ENCODE results near the gene ZG16B.

Gene ZG16B

DNA sequence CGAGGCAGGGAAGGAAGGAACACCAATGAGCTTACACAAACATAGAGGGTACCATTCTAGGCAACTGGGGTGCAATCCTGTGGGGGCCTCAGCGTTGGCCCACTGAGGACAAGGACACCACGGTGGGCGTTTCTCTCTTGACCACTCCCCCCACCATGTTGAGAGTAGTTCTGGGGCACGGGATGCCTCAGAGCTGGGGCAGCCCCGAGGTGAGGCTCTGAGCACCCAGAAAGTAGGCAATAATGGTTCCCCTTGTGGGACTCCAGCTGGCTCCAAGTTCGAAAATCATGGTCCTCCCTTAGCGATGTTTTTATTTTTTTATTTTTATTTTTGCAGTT, 8.0 kb upstream of the ZG16B start:
- Histone ChIP-seq H3K9me3 (ENCODE audit: insufficient read depth, low read depth, low read length) (no peaks in the 10 kb centered on the region), H3K27me3 (ENCODE audit: insufficient read depth, low read length, poor library complexity, severe bottlenecking) (no peaks in the 10 kb centered on the region), H3K4me2 (ENCODE audit: low read depth, low read length, poor library complexity, severe bottlenecking) (no peak overlapping the region), H3K36me3 (ENCODE audit: insufficient read depth, low read length) (no peaks in the 10 kb centered on the region), H3K9me2 (replicated peaks; ENCODE audit: low read depth, low read length) (no peaks in the 10 kb centered on the region), H3K4me1 (ENCODE audit: insufficient read depth, low read length, poor library complexity, severe bottlenecking) (no peaks in the 10 kb centered on the region), H3F3A (ENCODE audit: low read depth) (no peaks in the 10 kb centered on the region), H3K79me2 (ENCODE audit: insufficient read depth, low read length) (no peaks in the 10 kb centered on the region), H2AFZ (ENCODE audit: low read length) (no peak overlapping the region), H3K9ac (ENCODE audit: low read depth, low read length, poor library complexity, severe bottlenecking) (no peak overlapping the region), H3K4me3 (ENCODE audit: low read length, poor library complexity, severe bottlenecking) (no peak overlapping the region), H4K20me1 (ENCODE audit: insufficient read depth, low read length, poor library complexity, severe bottlenecking) (no peaks in the 10 kb centered on the region)
- TF ChIP-seq EZH2phosphoT487 (IDR thresholded peaks at IDR 0.05; ENCODE audit: borderline replicate concordance) (no peak), CTCF (conservative IDR thresholded peaks at IDR 0.05; ENCODE audit: low read length) (no peak)

DNA sequence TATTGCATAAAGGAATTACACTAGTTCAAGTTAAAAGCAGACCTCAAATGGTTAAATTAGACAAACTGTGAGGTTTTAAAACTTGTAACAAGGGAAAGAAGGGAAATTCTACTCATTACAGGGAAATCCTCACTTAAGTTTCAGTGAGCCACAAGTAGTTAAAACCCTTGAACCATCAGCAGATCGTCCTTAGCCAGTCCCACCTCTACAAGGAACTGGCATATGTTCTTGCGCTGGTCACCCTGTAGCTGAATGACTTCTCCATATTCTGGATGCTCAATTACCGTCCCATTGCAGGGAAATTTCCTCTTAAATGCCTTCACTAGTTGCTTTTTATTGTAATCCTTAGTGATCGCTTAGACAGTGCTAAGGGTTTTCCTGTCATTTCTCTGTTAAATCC, 7.6 kb upstream of the ZG16B start:
- Histone ChIP-seq H3K9ac (ENCODE audit: low read depth, low read length, poor library complexity, severe bottlenecking) (no peak overlapping the region), H3K4me1 (ENCODE audit: insufficient read depth, low read length, poor library complexity, severe bottlenecking) (no peaks in the 10 kb centered on the region), H3K9me3 (ENCODE audit: insufficient read depth, low read depth, low read length) (no peaks in the 10 kb centered on the region), H3K79me2 (ENCODE audit: insufficient read depth, low read length) (no peaks in the 10 kb centered on the region), H3K4me3 (ENCODE audit: low read length, poor library complexity, severe bottlenecking) (no peak overlapping the region), H2AFZ (ENCODE audit: low read length) (no peak overlapping the region), H3F3A (ENCODE audit: low read depth) (no peaks in the 10 kb centered on the region), H3K4me2 (ENCODE audit: low read depth, low read length, poor library complexity, severe bottlenecking) (no peak overlapping the region), H4K20me1 (ENCODE audit: insufficient read depth, low read length, poor library complexity, severe bottlenecking) (no peaks in the 10 kb centered on the region), H3K27me3 (ENCODE audit: insufficient read depth, low read length, poor library complexity, severe bottlenecking) (no peaks in the 10 kb centered on the region), H3K36me3 (ENCODE audit: insufficient read depth, low read length) (no peaks in the 10 kb centered on the region), H3K9me2 (replicated peaks; ENCODE audit: low read depth, low read length) (no peaks in the 10 kb centered on the region)
- TF ChIP-seq CTCF (conservative IDR thresholded peaks at IDR 0.05; ENCODE audit: low read length) (no peak), EZH2phosphoT487 (IDR thresholded peaks at IDR 0.05; ENCODE audit: borderline replicate concordance) (no peak)

GRCh38 chr16:2824626-2825025, 5.5 kb upstream of the ZG16B start:
- Histone ChIP-seq H3K27me3 (ENCODE audit: insufficient read depth, low read length, poor library complexity, severe bottlenecking) (no peaks in the 10 kb centered on the region), H3F3A (ENCODE audit: low read depth) (no peaks in the 10 kb centered on the region), H3K9me3 (ENCODE audit: insufficient read depth, low read depth, low read length) (no peaks in the 10 kb centered on the region), H2AFZ (ENCODE audit: low read length) (no peak overlapping the region), H3K4me2 (ENCODE audit: low read depth, low read length, poor library complexity, severe bottlenecking) (no peak overlapping the region), H3K4me3 (ENCODE audit: low read length, poor library complexity, severe bottlenecking) (no peak overlapping the region), H3K9ac (ENCODE audit: low read depth, low read length, poor library complexity, severe bottlenecking) (no peak overlapping the region), H3K9me2 (replicated peaks; ENCODE audit: low read depth, low read length) (no peaks in the 10 kb centered on the region), H4K20me1 (ENCODE audit: insufficient read depth, low read length, poor library complexity, severe bottlenecking) (no peaks in the 10 kb centered on the region), H3K4me1 (ENCODE audit: insufficient read depth, low read length, poor library complexity, severe bottlenecking) (no peaks in the 10 kb centered on the region), H3K36me3 (ENCODE audit: insufficient read depth, low read length) (no peaks in the 10 kb centered on the region), H3K79me2 (ENCODE audit: insufficient read depth, low read length) (no peaks in the 10 kb centered on the region)
- TF ChIP-seq CTCF (conservative IDR thresholded peaks at IDR 0.05; ENCODE audit: low read length) = no peak
- TF ChIP-seq EZH2phosphoT487 (IDR thresholded peaks at IDR 0.05; ENCODE audit: borderline replicate concordance) = no peak

All from Loucy (cell line).